ENCODE measurements around the gene APBA2. TPM values are rescaled to one million over a fixed set of nuclear protein-coding genes. Genes with fewer than 3 reads are reported as not detected.

The APBA2 gene
- total and polyA plus RNA-seq, 11 donors, result 0.16 to 1.3 (median 0.40) TPM; not detected in 2

DNA sequence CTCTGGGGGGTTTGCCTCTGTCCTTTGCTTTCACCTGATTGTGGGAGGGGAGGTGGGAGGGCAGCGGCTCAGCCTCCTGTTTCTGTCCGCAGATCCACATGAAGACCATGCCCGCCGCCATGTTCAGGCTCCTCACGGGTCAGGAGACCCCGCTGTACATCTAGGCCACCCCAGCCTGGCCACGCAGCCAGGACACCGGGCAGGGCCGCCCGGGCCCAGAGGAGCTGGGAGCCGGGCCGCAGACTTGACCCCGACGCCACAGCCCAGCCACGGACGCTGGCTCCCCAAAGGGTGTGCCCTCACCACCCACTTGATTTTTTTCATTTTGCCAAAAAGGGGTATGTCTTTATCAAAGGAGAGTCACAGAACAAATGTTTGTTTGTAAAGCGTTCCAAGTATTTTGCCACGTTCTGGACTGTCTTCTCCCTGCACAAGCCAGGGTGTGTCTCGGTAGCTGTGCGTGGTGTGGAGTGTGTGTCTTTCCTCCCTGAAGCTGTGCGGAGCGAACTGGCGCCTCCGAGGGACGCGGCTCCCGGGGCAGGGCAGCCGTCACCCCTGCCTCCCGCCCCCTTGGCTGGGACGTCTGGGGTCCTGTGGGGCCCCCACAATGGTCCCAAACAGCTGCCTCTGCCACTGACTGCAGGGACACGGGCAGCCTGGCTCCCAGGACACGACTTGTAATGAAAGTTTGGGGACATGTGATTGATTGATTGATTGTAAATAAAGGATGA, 231.4 kb downstream of the APBA2 start:
- Histone ChIP-seq H3K4me1 (peaks cover 0 to 12% (median 0%) of the 10 kb centered on the region in 12 donors), H3K27me3 (peaks cover 0 to 34% (median 9%) of the 10 kb centered on the region in 9 donors), H3K27ac (no peak overlapping the region), H3K4me3 (no peak overlapping the region), H3K9me3 (no peaks in the 10 kb centered on the region), H3K36me3 (no peaks in the 10 kb centered on the region)
- WGBS, 4 donors, result 93 to 95% (median 94%) methylated on average over 26 to 32 of the region's 32 CpGs
- intact Hi-C loops (cut with DNase I), result no loop called here
- TF ChIP-seq, protein P1, sequence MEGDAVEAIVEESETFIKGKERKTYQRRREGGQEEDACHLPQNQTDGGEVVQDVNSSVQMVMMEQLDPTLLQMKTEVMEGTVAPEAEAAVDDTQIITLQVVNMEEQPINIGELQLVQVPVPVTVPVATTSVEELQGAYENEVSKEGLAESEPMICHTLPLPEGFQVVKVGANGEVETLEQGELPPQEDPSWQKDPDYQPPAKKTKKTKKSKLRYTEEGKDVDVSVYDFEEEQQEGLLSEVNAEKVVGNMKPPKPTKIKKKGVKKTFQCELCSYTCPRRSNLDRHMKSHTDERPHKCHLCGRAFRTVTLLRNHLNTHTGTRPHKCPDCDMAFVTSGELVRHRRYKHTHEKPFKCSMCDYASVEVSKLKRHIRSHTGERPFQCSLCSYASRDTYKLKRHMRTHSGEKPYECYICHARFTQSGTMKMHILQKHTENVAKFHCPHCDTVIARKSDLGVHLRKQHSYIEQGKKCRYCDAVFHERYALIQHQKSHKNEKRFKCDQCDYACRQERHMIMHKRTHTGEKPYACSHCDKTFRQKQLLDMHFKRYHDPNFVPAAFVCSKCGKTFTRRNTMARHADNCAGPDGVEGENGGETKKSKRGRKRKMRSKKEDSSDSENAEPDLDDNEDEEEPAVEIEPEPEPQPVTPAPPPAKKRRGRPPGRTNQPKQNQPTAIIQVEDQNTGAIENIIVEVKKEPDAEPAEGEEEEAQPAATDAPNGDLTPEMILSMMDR (IDR thresholded peaks at IDR 0.05), result no peak
- no peak for TF ChIP-seq POLR2A (IDR thresholded peaks at IDR 0.05)
- ATAC-seq (no peak), DNase-seq (no peak)

DNA sequence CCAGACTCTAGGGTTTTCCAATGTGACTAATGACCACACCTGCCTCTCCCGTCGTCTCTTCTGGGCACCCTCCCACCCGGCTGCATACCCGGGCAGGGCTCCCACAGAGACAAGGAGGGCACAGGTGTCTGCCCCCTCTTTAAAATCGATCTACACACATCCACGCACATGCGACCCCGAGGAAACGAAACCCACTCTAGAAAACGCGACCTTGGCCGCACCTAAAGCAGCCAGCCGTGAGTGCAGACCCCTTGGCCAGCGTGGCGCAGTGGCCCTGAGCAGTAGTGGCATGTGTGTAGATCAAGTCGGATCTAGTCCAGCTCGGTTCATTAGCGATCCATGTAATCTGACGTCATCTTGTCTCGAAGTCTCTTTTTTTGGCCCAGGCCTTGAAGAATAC, 232.0 kb downstream of the APBA2 start:
- ATAC-seq (no peak), DNase-seq (no peak)
- no peaks in the 10 kb centered on the region for H3K36me3 ChIP-seq
- H3K9me3 ChIP-seq, result no peaks in the 10 kb centered on the region
- no peak overlapping the region for H3K4me3 ChIP-seq
- H3K27ac ChIP-seq, result no peak overlapping the region
- peaks cover 0 to 30% (median 9%) of the 10 kb centered on the region in 9 donors for H3K27me3 ChIP-seq
- intact Hi-C loops (cut with DNase I), result no loop called here
- no peak for TF ChIP-seq POLR2A (IDR thresholded peaks at IDR 0.05)
- TF ChIP-seq, protein P1 (IDR thresholded peaks at IDR 0.05), result no peak
- H3K4me1 ChIP-seq, result peaks cover 0 to 12% (median 0%) of the 10 kb centered on the region in 12 donors
- 90 to 93% (median 92%) methylated on average over 20 of the region's 20 CpGs for whole genome bisulfite sequencing, 4 donors

DNA sequence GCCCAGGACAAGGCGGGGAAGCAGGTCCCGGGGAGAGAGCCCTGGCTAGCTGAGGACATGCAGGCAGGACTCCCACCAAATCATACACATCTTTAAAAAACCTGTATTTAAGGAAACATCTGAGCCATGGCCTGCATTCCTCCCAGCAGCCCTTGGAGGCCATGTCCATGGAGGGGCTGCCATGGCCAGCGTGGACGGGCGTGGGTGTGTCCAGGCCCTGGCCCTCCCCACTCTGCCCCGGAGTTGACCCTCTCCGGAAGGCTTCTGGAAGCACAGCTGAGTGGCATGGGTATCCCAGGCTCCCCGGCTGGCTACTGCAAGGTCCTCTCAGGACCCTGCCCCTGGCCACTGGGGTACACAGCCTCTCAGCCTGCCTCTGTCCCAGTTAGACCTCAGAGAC, 234.1 kb downstream of the APBA2 start:
- Histone ChIP-seq H3K4me3 (no peak overlapping the region), H3K27me3 (peaks cover 0 to 12% (median 6%) of the 10 kb centered on the region in 9 donors), H3K36me3 (no peaks in the 10 kb centered on the region), H3K9me3 (no peaks in the 10 kb centered on the region), H3K4me1 (peaks cover 0 to 10% (median 0%) of the 10 kb centered on the region in 12 donors), H3K27ac (no peak overlapping the region)
- DNase-seq, result no peak
- ATAC-seq, result no peak
- 0 to 77% (median 67%) methylated on average over 2 to 8 of the region's 8 CpGs for WGBS, 4 donors
- intact Hi-C loops (cut with DNase I), result no loop called here
- TF ChIP-seq, protein P1 (IDR thresholded peaks at IDR 0.05), result no peak
- no peak for TF ChIP-seq POLR2A (IDR thresholded peaks at IDR 0.05)

DNA sequence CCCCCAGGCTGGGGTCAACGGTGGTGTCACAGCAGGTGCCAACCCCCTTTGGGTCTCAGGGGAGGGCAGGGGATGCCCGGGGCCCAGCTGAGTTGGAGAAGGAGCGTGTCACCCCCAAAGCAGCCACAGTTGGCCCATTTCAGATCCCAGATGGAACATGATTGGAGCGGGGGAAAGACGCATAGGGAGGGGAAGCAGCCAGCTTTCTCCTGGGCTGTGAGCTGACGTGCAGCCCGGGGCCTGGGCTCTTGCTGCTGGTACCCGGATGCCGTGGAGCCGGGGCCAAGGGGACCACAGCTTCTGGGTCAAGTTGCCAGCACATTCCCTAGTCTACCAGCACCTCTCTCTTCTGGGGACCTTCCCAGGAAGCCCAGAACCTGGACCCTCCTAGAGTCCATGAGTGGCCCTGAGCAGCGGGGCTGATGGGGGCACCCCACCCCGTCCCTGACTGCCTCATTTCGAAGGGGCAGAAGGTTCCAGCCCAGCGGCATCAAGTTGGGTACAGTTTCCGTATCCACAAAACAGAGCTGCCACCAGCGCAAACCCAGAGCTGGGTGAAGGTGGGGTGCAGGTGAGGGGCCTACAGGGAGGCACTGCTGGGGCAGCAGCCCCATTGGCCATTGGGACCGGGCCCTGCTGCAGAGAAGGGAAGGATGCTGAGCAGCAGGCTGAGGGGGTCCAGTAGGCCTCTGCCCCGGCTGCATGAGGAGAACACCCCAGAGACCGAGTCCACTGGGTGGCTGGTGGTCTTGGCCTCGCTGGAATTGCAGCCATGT, 235.0 kb downstream of the APBA2 start:
- DNase-seq, result peak in 1 of 5 donors; percentile 48
- 77 to 94% (median 93%) methylated on average over 7 to 20 of the region's 20 CpGs for WGBS, 4 donors
- intact Hi-C loops (cut with DNase I), result no loop called here

More for the DNA sequence above, 235.0 kb downstream of the APBA2 start:
- no peak overlapping the region for H3K27ac ChIP-seq
- H3K4me1 ChIP-seq, result peaks cover 0 to under 1% (median 0%) of the 10 kb centered on the region in 12 donors
- TF ChIP-seq, protein P1 (IDR thresholded peaks at IDR 0.05), result no peak
- no peak for TF ChIP-seq POLR2A (IDR thresholded peaks at IDR 0.05)
- peaks cover 0 to 3% (median 0%) of the 10 kb centered on the region in 9 donors for H3K27me3 ChIP-seq
- no peak for ATAC-seq
- no peak overlapping the region for H3K4me3 ChIP-seq
- H3K36me3 ChIP-seq, result no peaks in the 10 kb centered on the region
- no peaks in the 10 kb centered on the region for H3K9me3 ChIP-seq

Measured in heart left ventricle (tissue), 16 donors.